Smooth muscle cell of bladder (primary cell): ENCODE measurements around the gene URM1. TPM values are rescaled to one million over a fixed set of nuclear protein-coding genes. Genes with fewer than 3 reads are reported as not detected.

Experiments used
- total RNA-seq: library from RNA; depleted of rRNA; stranded (reverse); fragments of >200 nt; gene quantifications from 2 replicates; pipeline ENCODE4 v1.2.3, GENCODE V29; 2014

Gene URM1
- total RNA-seq: 30.3 and 32.9 TPM in 2 replicates

GRCh38 chr9:128370752-128371629 lies at the start of gene URM1:
Gene URM1, plus strand, starts transcription at chr9:128371374. Its CDS starts 7 bp downstream, at chr9:128371381.

DNA sequence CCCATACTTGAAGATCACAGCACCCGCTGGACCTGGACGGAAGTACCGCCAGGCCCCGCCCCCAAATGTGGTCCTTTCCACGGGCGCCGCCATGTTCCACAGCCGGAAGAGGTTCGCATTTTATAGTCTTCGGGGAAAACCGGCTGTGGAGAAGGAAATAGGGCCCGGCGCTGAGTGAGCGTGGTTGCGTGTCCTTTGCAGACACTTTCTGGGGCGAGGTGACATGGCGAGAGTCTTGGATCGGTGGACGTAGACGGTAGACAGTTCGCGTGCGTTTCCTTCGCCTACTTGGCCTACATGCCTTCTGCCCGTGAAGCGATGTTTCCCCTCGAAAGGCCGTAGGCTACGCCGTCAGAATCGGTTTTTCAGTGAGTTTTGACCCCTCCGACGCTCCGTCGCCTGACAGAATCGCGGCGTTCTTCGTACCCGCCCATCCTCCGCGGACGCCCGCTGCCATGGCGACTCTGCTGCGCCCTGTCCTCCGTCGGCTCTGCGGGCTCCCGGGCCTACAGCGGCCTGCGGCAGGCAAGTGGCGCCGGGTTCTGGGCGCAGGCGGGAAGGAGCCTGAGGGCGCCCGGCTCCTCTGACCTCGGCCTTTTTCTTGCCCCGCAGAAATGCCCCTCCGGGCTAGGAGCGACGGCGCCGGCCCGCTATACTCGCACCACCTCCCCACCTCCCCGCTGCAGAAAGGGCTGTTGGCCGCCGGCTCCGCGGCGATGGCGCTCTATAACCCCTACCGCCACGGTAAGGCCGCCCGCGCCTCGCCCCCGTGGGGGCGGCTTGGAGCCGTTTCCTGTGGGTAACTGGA lies 48.6 kb upstream of the URM1 start, which contains the start of the genes COQ4 and TRUB2:
Gene COQ4, plus strand, starts transcription at position 436 of the 808 bp plus-strand sequence. Its CDS starts 20 bp downstream, at position 456.
Gene TRUB2, minus strand, starts transcription at position 44 of the 808 bp plus-strand sequence. Its CDS starts 39 bp downstream, at position 5.

DNA sequence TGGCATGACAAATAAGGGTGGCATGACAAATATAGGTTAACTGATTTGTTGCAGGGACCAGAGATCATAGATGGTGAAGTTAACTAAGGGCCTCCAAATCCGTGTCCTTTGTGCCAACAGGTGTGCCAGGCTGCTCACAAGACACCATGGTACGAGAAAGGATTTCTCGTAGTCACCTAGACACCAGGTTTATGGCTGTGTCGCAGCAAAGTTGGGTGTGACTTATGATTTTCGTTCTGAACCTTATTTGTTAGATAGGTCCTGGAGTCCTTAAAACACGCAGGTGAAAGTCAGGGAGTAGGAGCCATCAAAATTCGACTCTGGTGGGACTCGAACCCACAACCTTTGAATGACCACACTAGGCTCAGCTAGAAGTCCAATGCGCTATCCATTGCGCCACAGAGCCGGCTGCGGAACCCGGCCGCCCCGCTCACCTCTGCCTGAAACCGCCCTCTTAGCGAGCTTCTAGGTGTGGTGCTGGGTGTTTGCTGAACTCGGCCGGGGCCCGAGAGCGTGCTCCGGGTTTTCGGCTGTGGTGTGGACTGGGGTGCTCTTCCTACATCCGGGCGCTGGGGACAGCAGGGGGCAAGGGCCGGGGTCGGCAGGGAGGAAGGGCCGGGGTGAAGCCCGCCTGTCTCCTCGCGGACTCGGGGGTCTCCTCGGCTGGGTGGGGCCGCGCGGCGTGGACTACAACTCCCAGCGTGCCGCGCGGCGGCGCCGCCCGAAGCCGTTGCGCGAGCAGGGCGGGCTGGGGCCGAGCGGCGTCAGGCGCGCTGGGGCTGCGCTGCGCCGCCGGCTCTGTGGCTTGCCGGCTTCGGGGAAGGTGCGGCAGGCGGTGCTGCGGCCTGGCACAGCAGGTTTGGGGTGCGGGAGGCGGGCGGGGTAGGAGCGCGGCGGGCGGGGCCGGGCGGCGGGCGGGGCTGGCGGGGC lies 31.1 kb upstream of the URM1 start, which contains the start of gene SLC27A4:
Gene SLC27A4, plus strand, starts transcription at position 767 of the 930 bp plus-strand sequence. CDS start 2,606 bp downstream, outside the sequence.

GRCh38 chr9:128420651-128421481 lies 49.7 kb downstream of the URM1 start, which contains the start of gene CERCAM:
Gene CERCAM, plus strand, starts transcription at chr9:128420857. Its CDS starts 21 bp downstream, at chr9:128420878.

Other genes with a start within 250 kb of the URM1 start
- 69.4 and 77.2 TPM in 2 replicates for gene PTGES2, start 243.6 kb upstream of the URM1 start, total RNA-seq
- not detected in 2 replicates for gene LCN2, start 221.9 kb upstream of the URM1 start, total RNA-seq
- 26.0 and 27.9 TPM in 2 replicates for gene BBLN, start 211.1 kb upstream of the URM1 start, total RNA-seq
- gene CIZ1, start 179.8 kb upstream of the URM1 start, total RNA-seq: 12.8 and 18.8 TPM in 2 replicates
- gene DNM1, start 168.0 kb upstream of the URM1 start, total RNA-seq: 5.7 and 9.6 TPM in 2 replicates
- gene GOLGA2, start 95.4 kb upstream of the URM1 start, total RNA-seq: 136 and 138 TPM in 2 replicates
- 39.0 and 42.0 TPM in 2 replicates for gene SWI5, start 95.1 kb upstream of the URM1 start, total RNA-seq
- gene TRUB2, start 48.9 kb upstream of the URM1 start, total RNA-seq: 17.5 and 18.0 TPM in 2 replicates
- 16.2 and 17.2 TPM in 2 replicates for gene COQ4, start 48.5 kb upstream of the URM1 start, total RNA-seq
- gene SLC27A4, start 30.8 kb upstream of the URM1 start, total RNA-seq: 10.2 and 14.2 TPM in 2 replicates
- 71.5 and 120 TPM in 2 replicates for gene CERCAM, start 49.5 kb downstream of the URM1 start, total RNA-seq
- 30.0 and 39.2 TPM in 2 replicates for gene ODF2, start 84.6 kb downstream of the URM1 start, total RNA-seq
- 16.6 and 20.1 TPM in 2 replicates for gene GLE1, start 133.3 kb downstream of the URM1 start, total RNA-seq
- gene SPTAN1, start 181.2 kb downstream of the URM1 start, total RNA-seq: 321 and 365 TPM in 2 replicates